HCT116 (cell line): ENCODE data around the gene P4HA1. TPM values are rescaled to one million over a fixed set of nuclear protein-coding genes. Genes with fewer than 3 reads are reported as not detected.

ENCODE experiments used
- ATAC-seq: fragments of 200-7000 bp; cut with Tn5 transposase; 2 replicates; pipeline ENCODE4 v1.9.1; 2020; ENCODE audit warnings: mild to moderate bottlenecking, moderate library complexity
- BruUV-seq: library from RNA; stranded (reverse); fragments of 400-500 nt; replicated peaks from 2 replicates; lab custom pipeline; 2021; lab: Mats Ljungman, UMichigan
- CTCF ChIA-PET: fragments of 300-600 bp; sonication (Branson Sonifier 250); formaldehyde crosslinking; loops from one replicate; lab custom pipeline; 2021; ENCODE audit warnings: antibody characterized with exemption; lab: Charles Lee
- POLR2A ChIA-PET: fragments of 300-600, 350-600 bp; sonication (Branson Sonifier 250); formaldehyde crosslinking; loops from one replicate; lab custom pipeline; 2021; ENCODE audit warnings: antibody characterized with exemption; lab: Charles Lee
- RAD21 ChIA-PET, 2 experiments: fragments of 300-600 bp; sonication (Branson Sonifier 250); formaldehyde crosslinking; loops; one replicate each; lab custom pipeline; 2023; ENCODE audit warnings: low total read pairs in 2 of 2; ENCODE audit not compliant: uncharacterized antibody in 2 of 2, unreplicated experiment in 2 of 2, low non-redundant PET in 1 of 2; lab: Charles Lee
- DNase-seq: peaks from one replicate; pipeline ENCODE4 v3.0.0-alpha.2; 2010; ENCODE audit warnings: low read depth, low spot score
- H2AFZ ChIP-seq: fragments of 200-600 bp; shearing (Covaris generic), sonication (generic); 2 replicates; pipeline ENCODE4 v1.6.1; 2017; ENCODE audit warnings: low read depth, mixed run types, mixed read lengths, antibody characterized with exemption, low read length; ENCODE audit not compliant: poor library complexity, severe bottlenecking
- H3K27ac ChIP-seq: 2 replicates; pipeline ENCODE4 v1.5.1; 2012; ENCODE audit warnings: low read depth, low read length
- H3K27me3 ChIP-seq: fragments of 200-600 bp; sonication (generic); 2 replicates; pipeline ENCODE4 v1.6.1; 2016; ENCODE audit warnings: mixed run types, low read length, mixed read lengths; ENCODE audit not compliant: insufficient read depth
- H3K36me3 ChIP-seq, 2 experiments: fragments of 200-500 bp in 1 of 2; fragments of 200-600 bp in 1 of 2; sonication (Bioruptor generic) in 1 of 2; sonication (generic) in 1 of 2; 2 replicates each; pipeline versions ENCODE4 v1.5.1 to v1.6.1; 2014 to 2016; ENCODE audit warnings: low read length in 2 of 2, inconsistent platforms in 1 of 2, mixed read lengths in 1 of 2, mixed run types in 1 of 2; ENCODE audit not compliant: insufficient read depth in 2 of 2, control insufficient read depth in 1 of 2
- H3K4me1 ChIP-seq, 2 experiments: fragments of 200-600 bp in 1 of 2; sonication (generic) in 1 of 2; 2 replicates each; pipeline versions ENCODE4 v1.5.1 to v1.6.1; 2012 to 2017; ENCODE audit warnings: low read length in 2 of 2, inconsistent platforms in 1 of 2, mild to moderate bottlenecking in 1 of 2, mixed read lengths in 1 of 2, mixed run types in 1 of 2, moderate library complexity in 1 of 2; ENCODE audit not compliant: insufficient read depth in 2 of 2, control insufficient read depth in 1 of 2
- H3K4me2 ChIP-seq: fragments of 200-600 bp; sonication (generic); 2 replicates; pipeline ENCODE4 v1.6.1; 2017; ENCODE audit warnings: mixed run types, low read length, mixed read lengths
- H3K4me3 ChIP-seq, 2 experiments: fragments of 200-600 bp in 1 of 2; sonication (generic) in 1 of 2; replicated peaks in 1 of 2; 2 replicates each; pipeline ENCODE4 v1.5.1; 2011 to 2016; ENCODE audit warnings: low read length in 2 of 2, control low read depth in 1 of 2, low read depth in 1 of 2, mild to moderate bottlenecking in 1 of 2, mixed read lengths in 1 of 2, mixed run types in 1 of 2
- H3K79me2 ChIP-seq: fragments of 200-600 bp; sonication (generic); 2 replicates; pipeline ENCODE4 v1.6.1; 2017; ENCODE audit warnings: mild to moderate bottlenecking, mixed run types, low read length, moderate library complexity, mixed read lengths; ENCODE audit not compliant: insufficient read depth
- H3K9ac ChIP-seq: fragments of 200-600 bp; sonication (generic); 2 replicates; pipeline ENCODE4 v1.6.1; 2016; ENCODE audit warnings: low read length, mixed read lengths
- H3K9me2 ChIP-seq: fragments of 200-600 bp; sonication (generic), shearing (Covaris generic); 2 replicates; pipeline ENCODE4 v1.6.1; 2017; ENCODE audit warnings: mixed run types, mild to moderate bottlenecking, moderate library complexity; ENCODE audit not compliant: insufficient read depth
- H3K9me3 ChIP-seq, 2 experiments: fragments of 200-500 bp in 1 of 2; fragments of 200-600 bp in 1 of 2; sonication (Bioruptor generic) in 1 of 2; sonication (generic) in 1 of 2; 2 replicates each; pipeline ENCODE4 v1.6.1; 2014 to 2017; ENCODE audit warnings: low read length in 2 of 2, mixed read lengths in 2 of 2, inconsistent platforms in 1 of 2, low read depth in 1 of 2, mild to moderate bottlenecking in 1 of 2, mixed run types in 1 of 2, moderate library complexity in 1 of 2; ENCODE audit not compliant: control insufficient read depth in 1 of 2, insufficient read depth in 1 of 2
- H4K20me1 ChIP-seq: fragments of 200-600 bp; sonication (generic), shearing (Covaris generic); 2 replicates; pipeline ENCODE4 v1.6.1; 2017; ENCODE audit warnings: mixed run types, mild to moderate bottlenecking, moderate library complexity; ENCODE audit not compliant: insufficient read depth
- YY1 ChIP-seq: IDR thresholded peaks from 2 replicates; pipeline ENCODE4 v1.6.1; 2011; ENCODE audit warnings: low read length, low read depth, moderate library complexity, mild to moderate bottlenecking; ENCODE audit not compliant: insufficient replicate concordance; ENCODE audit errors: extremely low read depth
- intact Hi-C: fragments of 100-400 bp; cut with micrococcal nuclease; formaldehyde crosslinking; loops from 2 replicates; pipeline ENCODE4 v1.10.0; 2022
- total RNA-seq: library from RNA; stranded (reverse); gene quantifications from one replicate; pipeline ENCODE4 v1.2.1, GENCODE V29; 2021; ENCODE audit not compliant: unreplicated experiment
- TF ChIP-seq, protein P1 (sequence below): IDR thresholded peaks from 2 replicates; pipeline ENCODE4 v1.6.1; 2012
- TF ChIP-seq, protein P2 (sequence below): IDR thresholded peaks from 2 replicates; pipeline ENCODE4 v1.6.1; 2012

Gene P4HA1
- total RNA-seq, 1 experiment from 2014 or later, result 49.7 TPM

DNA sequence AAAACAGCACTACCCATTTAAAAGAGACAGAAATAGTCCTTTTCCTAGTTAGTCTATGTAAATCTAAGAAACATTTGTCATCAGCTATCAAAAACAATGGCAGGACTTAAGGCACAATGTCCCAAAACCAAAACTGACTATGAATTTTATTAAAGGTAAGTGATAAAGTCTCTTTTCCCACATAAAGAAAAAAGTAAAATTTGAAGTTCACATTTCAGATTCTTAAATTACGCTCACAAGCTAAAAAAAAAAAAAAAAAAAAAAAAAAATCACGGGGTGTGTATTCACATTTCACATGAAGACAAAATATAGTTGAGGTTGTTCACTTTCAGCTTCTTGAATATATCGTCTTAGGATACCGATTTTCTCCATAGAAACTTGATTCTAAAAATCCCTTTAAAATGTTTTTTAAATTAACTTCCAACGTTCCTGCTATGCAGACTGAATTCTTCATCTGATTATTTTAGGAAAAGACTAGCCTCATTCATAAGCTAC, 1.6 kb downstream of the P4HA1 start:
- CTCF ChIA-PET, result no interaction called here
- ATAC-seq (no peak), DNase-seq (no peak)
- Histone ChIP-seq H3K4me3 (peak overlapping the region; percentile 81 to 91), H3K27me3 (no peaks in the 10 kb centered on the region), H4K20me1 (no peaks in the 10 kb centered on the region; the same call in 1 of the 2 replicates), H2AFZ (no peak overlapping the region), H3K36me3 (no peaks in the 10 kb centered on the region), H3K9me3 (no peaks in the 10 kb centered on the region), H3K9ac (peak overlapping the region; percentile 86), H3K4me2 (peak overlapping the region; percentile 93), H3K79me2 (peaks cover 62% of the 10 kb centered on the region), H3K4me1 (peaks cover 13 to 23% of the 10 kb centered on the region in 2 experiments; a peak in 3 of 4 replicates), H3K27ac (peak overlapping the region; percentile 82; the same call in 1 of the 2 replicates), H3K9me2 (no peaks in the 10 kb centered on the region)
- POLR2A ChIA-PET, result interaction anchor here (0.5 to 1.4 kb wide), 5 partner anchors 19 to 776 kb away, joined by 3 read pairs; no protein-coding TSS in a partner anchor
- intact Hi-C loops, result no loop called here
- TF ChIP-seq, protein P1, sequence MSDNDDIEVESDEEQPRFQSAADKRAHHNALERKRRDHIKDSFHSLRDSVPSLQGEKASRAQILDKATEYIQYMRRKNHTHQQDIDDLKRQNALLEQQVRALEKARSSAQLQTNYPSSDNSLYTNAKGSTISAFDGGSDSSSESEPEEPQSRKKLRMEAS, result no peak
- TF ChIP-seq YY1, result no peak
- BruUV-seq, result no TSS peak
- RAD21 ChIA-PET, result no interaction called here

DNA sequence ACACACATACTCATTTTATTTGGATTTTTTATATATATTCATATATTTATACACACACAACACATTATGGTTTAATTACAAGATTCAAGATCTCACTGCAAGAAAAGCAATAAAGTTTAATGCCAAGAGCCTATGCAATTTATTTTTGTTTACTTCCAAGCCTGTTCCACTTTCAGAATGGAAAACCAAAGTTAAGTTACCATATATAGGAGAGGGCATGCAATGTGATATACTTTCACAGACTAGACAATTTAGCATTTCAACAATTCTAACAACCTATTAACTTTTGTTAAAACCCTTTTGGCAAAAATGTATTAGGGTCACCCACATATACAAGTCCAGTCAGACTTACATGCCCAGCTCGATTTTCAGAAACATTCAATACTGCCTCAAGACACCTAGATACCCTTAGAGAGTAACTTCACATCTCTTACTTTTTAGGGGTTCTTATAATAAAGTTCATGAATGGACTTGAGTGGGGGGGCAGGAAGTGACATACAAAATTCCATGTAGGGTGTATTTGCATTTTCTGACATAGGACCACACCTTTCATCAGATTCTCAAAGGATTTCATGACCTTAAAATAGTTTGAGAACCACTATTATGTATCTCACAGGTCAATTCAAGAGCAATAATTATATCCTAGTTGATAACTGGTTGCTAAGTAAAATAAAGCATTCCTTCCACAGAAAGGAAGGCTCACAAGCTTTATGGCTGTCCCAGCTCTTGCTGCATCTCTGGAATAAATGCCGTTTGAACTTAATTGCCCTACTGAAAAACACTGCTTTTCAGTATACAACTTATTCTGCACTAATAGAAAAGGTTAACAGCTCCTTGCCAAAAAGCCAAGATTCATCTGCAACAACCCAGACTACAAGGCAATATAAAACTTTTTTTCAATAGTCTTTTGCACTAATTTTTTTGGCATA, 2.5 kb downstream of the P4HA1 start:
- Histone ChIP-seq H3K27ac (no peak overlapping the region), H3K9ac (peak overlapping the region; percentile 86; the same call in 1 of the 2 replicates), H3K4me2 (peak overlapping the region; percentile 93), H3K79me2 (peaks cover 71% of the 10 kb centered on the region), H3K9me2 (no peaks in the 10 kb centered on the region), H4K20me1 (no peaks in the 10 kb centered on the region; the same call in 1 of the 2 replicates), H3K4me1 (peaks cover 13 to 23% of the 10 kb centered on the region in 2 experiments; a peak in 3 of 4 replicates), H3K9me3 (no peaks in the 10 kb centered on the region), H3K4me3 (peak overlapping the region in 1 of 2 experiments; percentile 81; a peak in 3 of 4 replicates), H2AFZ (no peak overlapping the region), H3K27me3 (no peaks in the 10 kb centered on the region), H3K36me3 (no peaks in the 10 kb centered on the region)
- CTCF ChIA-PET, result no interaction called here
- DNase-seq (no peak), ATAC-seq (no peak)
- intact Hi-C loops, result no loop called here
- RAD21 ChIA-PET, result no interaction called here
- TF ChIP-seq, protein P2, sequence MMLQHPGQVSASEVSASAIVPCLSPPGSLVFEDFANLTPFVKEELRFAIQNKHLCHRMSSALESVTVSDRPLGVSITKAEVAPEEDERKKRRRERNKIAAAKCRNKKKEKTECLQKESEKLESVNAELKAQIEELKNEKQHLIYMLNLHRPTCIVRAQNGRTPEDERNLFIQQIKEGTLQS, result no peak
- BruUV-seq, result no TSS peak
- POLR2A ChIA-PET, result interaction anchor here (0.5 to 1.4 kb wide), 5 partner anchors 19 to 775 kb away, joined by 3 read pairs; no protein-coding TSS in a partner anchor
